HCT116 (cell line): ENCODE data around the gene UVSSA. TPM values are rescaled to one million over a fixed set of nuclear protein-coding genes. Genes with fewer than 3 reads are reported as not detected.

Source experiments
- ATAC-seq: fragments of 200-7000 bp; cut with Tn5 transposase; 2 replicates; pipeline ENCODE4 v1.9.1; 2020; ENCODE audit warnings: mild to moderate bottlenecking, moderate library complexity
- BruUV-seq: library from RNA; stranded (reverse); fragments of 400-500 nt; replicated peaks from 2 replicates; lab custom pipeline; 2021; lab: Mats Ljungman, UMichigan
- CTCF ChIA-PET: fragments of 300-600 bp; sonication (Branson Sonifier 250); formaldehyde crosslinking; loops from one replicate; lab custom pipeline; 2021; ENCODE audit warnings: antibody characterized with exemption; lab: Charles Lee
- POLR2A ChIA-PET: fragments of 300-600, 350-600 bp; sonication (Branson Sonifier 250); formaldehyde crosslinking; loops from one replicate; lab custom pipeline; 2021; ENCODE audit warnings: antibody characterized with exemption; lab: Charles Lee
- RAD21 ChIA-PET, 2 experiments: fragments of 300-600 bp; sonication (Branson Sonifier 250); formaldehyde crosslinking; loops; one replicate each; lab custom pipeline; 2023; ENCODE audit warnings: low total read pairs in 2 of 2; ENCODE audit not compliant: uncharacterized antibody in 2 of 2, unreplicated experiment in 2 of 2, low non-redundant PET in 1 of 2; lab: Charles Lee
- DNase-seq: peaks from one replicate; pipeline ENCODE4 v3.0.0-alpha.2; 2010; ENCODE audit warnings: low read depth, low spot score
- H2AFZ ChIP-seq: fragments of 200-600 bp; shearing (Covaris generic), sonication (generic); 2 replicates; pipeline ENCODE4 v1.6.1; 2017; ENCODE audit warnings: low read depth, mixed run types, mixed read lengths, antibody characterized with exemption, low read length; ENCODE audit not compliant: poor library complexity, severe bottlenecking
- H3K27ac ChIP-seq: 2 replicates; pipeline ENCODE4 v1.5.1; 2012; ENCODE audit warnings: low read depth, low read length
- H3K27me3 ChIP-seq: fragments of 200-600 bp; sonication (generic); 2 replicates; pipeline ENCODE4 v1.6.1; 2016; ENCODE audit warnings: mixed run types, low read length, mixed read lengths; ENCODE audit not compliant: insufficient read depth
- H3K36me3 ChIP-seq, 2 experiments: fragments of 200-500 bp in 1 of 2; fragments of 200-600 bp in 1 of 2; sonication (Bioruptor generic) in 1 of 2; sonication (generic) in 1 of 2; 2 replicates each; pipeline versions ENCODE4 v1.5.1 to v1.6.1; 2014 to 2016; ENCODE audit warnings: low read length in 2 of 2, inconsistent platforms in 1 of 2, mixed read lengths in 1 of 2, mixed run types in 1 of 2; ENCODE audit not compliant: insufficient read depth in 2 of 2, control insufficient read depth in 1 of 2
- H3K4me1 ChIP-seq, 2 experiments: fragments of 200-600 bp in 1 of 2; sonication (generic) in 1 of 2; 2 replicates each; pipeline versions ENCODE4 v1.5.1 to v1.6.1; 2012 to 2017; ENCODE audit warnings: low read length in 2 of 2, inconsistent platforms in 1 of 2, mild to moderate bottlenecking in 1 of 2, mixed read lengths in 1 of 2, mixed run types in 1 of 2, moderate library complexity in 1 of 2; ENCODE audit not compliant: insufficient read depth in 2 of 2, control insufficient read depth in 1 of 2
- H3K4me2 ChIP-seq: fragments of 200-600 bp; sonication (generic); 2 replicates; pipeline ENCODE4 v1.6.1; 2017; ENCODE audit warnings: mixed run types, low read length, mixed read lengths
- H3K4me3 ChIP-seq, 2 experiments: fragments of 200-600 bp in 1 of 2; sonication (generic) in 1 of 2; replicated peaks in 1 of 2; 2 replicates each; pipeline ENCODE4 v1.5.1; 2011 to 2016; ENCODE audit warnings: low read length in 2 of 2, control low read depth in 1 of 2, low read depth in 1 of 2, mild to moderate bottlenecking in 1 of 2, mixed read lengths in 1 of 2, mixed run types in 1 of 2
- H3K79me2 ChIP-seq: fragments of 200-600 bp; sonication (generic); 2 replicates; pipeline ENCODE4 v1.6.1; 2017; ENCODE audit warnings: mild to moderate bottlenecking, mixed run types, low read length, moderate library complexity, mixed read lengths; ENCODE audit not compliant: insufficient read depth
- H3K9ac ChIP-seq: fragments of 200-600 bp; sonication (generic); 2 replicates; pipeline ENCODE4 v1.6.1; 2016; ENCODE audit warnings: low read length, mixed read lengths
- H3K9me2 ChIP-seq: fragments of 200-600 bp; sonication (generic), shearing (Covaris generic); 2 replicates; pipeline ENCODE4 v1.6.1; 2017; ENCODE audit warnings: mixed run types, mild to moderate bottlenecking, moderate library complexity; ENCODE audit not compliant: insufficient read depth
- H3K9me3 ChIP-seq, 2 experiments: fragments of 200-500 bp in 1 of 2; fragments of 200-600 bp in 1 of 2; sonication (Bioruptor generic) in 1 of 2; sonication (generic) in 1 of 2; 2 replicates each; pipeline ENCODE4 v1.6.1; 2014 to 2017; ENCODE audit warnings: low read length in 2 of 2, mixed read lengths in 2 of 2, inconsistent platforms in 1 of 2, low read depth in 1 of 2, mild to moderate bottlenecking in 1 of 2, mixed run types in 1 of 2, moderate library complexity in 1 of 2; ENCODE audit not compliant: control insufficient read depth in 1 of 2, insufficient read depth in 1 of 2
- H4K20me1 ChIP-seq: fragments of 200-600 bp; sonication (generic), shearing (Covaris generic); 2 replicates; pipeline ENCODE4 v1.6.1; 2017; ENCODE audit warnings: mixed run types, mild to moderate bottlenecking, moderate library complexity; ENCODE audit not compliant: insufficient read depth
- JUND ChIP-seq: IDR thresholded peaks from 2 replicates; pipeline ENCODE4 v1.6.1; 2012
- POLR2A ChIP-seq: IDR thresholded peaks from 2 replicates; pipeline ENCODE4 v1.7.0; 2011; ENCODE audit warnings: borderline replicate concordance; ENCODE audit not compliant: insufficient read depth, insufficient read length; ENCODE audit errors: extremely low read depth
- RAD21 ChIP-seq: IDR thresholded peaks from 2 replicates; pipeline ENCODE4 v1.6.1; 2012; ENCODE audit warnings: low read depth, mild to moderate bottlenecking
- SIN3A ChIP-seq: IDR thresholded peaks from 2 replicates; pipeline ENCODE4 v1.6.1; 2012; ENCODE audit warnings: low read depth
- SP1 ChIP-seq: IDR thresholded peaks from 2 replicates; pipeline ENCODE4 v1.6.1; 2012; ENCODE audit warnings: low read depth
- SRF ChIP-seq: IDR thresholded peaks from 2 replicates; pipeline ENCODE4 v1.6.1; 2012; ENCODE audit warnings: low read depth
- TCF7L2 ChIP-seq: IDR thresholded peaks from 2 replicates; pipeline ENCODE4 v1.7.0; 2011; ENCODE audit warnings: borderline replicate concordance, inconsistent platforms; ENCODE audit not compliant: insufficient read depth, insufficient read length; ENCODE audit errors: extremely low read depth
- YY1 ChIP-seq: IDR thresholded peaks from 2 replicates; pipeline ENCODE4 v1.6.1; 2011; ENCODE audit warnings: low read length, low read depth, moderate library complexity, mild to moderate bottlenecking; ENCODE audit not compliant: insufficient replicate concordance; ENCODE audit errors: extremely low read depth
- ZFX ChIP-seq: fragments of 450-650 bp; IDR thresholded peaks from 2 replicates; pipeline ENCODE4 v1.6.1; 2017
- ZNF274 ChIP-seq: fragments of 200-500 bp; sonication (Bioruptor generic); IDR thresholded peaks from 2 replicates; pipeline ENCODE4 v1.6.1; 2014; ENCODE audit warnings: mild to moderate bottlenecking, low read depth, low read length, inconsistent platforms
- intact Hi-C: fragments of 100-400 bp; cut with micrococcal nuclease; formaldehyde crosslinking; loops from 2 replicates; pipeline ENCODE4 v1.10.0; 2022
- total RNA-seq: library from RNA; stranded (reverse); gene quantifications from one replicate; pipeline ENCODE4 v1.2.1, GENCODE V29; 2021; ENCODE audit not compliant: unreplicated experiment
- TF ChIP-seq, protein P1 (sequence below), 3 experiments: fragments of 200-600 bp in 1 of 3; sonication (generic) in 1 of 3; IDR thresholded peaks in 2 of 3; conservative IDR thresholded peaks in 1 of 3; 2 replicates each; pipeline ENCODE4 v1.5.1; 2012 to 2017; ENCODE audit warnings: low read depth in 2 of 3, low read length in 2 of 3, antibody characterized with exemption in 1 of 3, borderline replicate concordance in 1 of 3, control low read depth in 1 of 3, mild to moderate bottlenecking in 1 of 3, mixed read lengths in 1 of 3, mixed run types in 1 of 3, moderate library complexity in 1 of 3; ENCODE audit not compliant: insufficient read depth in 1 of 3
- TF ChIP-seq, protein P2 (sequence below): IDR thresholded peaks from 2 replicates; pipeline ENCODE4 v1.6.1; 2012
- TF ChIP-seq, protein P3 (sequence below): IDR thresholded peaks from 2 replicates; pipeline ENCODE4 v1.6.1; 2012; ENCODE audit warnings: low read depth

The UVSSA gene
- total RNA-seq, 1 experiment from 2014 or later: 30.5 TPM

DNA sequence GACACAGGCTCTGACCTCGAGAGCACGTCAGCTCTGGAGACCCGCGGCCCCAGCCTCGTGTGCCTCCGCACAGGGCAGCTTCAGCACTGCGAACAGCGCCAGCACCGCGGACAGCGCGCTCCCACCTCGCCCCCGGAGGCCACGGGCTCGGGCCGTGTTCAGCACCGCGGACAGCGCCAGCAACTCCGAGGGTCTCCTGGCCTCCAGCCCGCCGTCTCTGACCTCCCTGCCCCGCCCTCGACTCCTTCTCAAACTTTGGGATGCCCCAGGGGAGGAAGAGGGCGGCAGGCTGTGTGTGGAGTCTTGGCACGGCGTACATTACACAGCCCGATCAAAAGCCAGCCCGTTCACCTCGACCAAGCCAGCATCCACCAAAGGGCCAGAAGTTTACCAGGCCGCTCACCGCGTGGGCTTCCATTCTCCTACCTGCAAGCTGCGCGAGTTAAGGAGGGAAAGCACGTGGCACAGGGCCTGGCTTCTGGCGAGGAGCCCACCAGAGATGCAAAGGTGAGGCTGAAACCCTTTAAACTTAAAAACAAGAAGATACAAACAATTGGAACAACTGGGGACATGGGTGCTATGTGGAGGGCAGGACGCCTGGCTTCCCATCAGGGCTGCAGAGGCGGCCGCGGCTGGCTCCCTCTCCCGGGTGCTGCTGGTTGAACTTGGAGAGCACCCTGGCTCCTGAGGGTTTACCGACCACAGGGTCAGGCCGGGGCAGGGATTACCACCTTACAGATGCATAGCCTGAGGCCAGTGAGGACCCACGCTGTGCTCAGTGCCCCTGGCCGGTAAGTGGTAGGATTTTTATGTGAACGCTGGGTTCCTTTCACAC is 63.7 kb downstream of the UVSSA start (continued):
- TF ChIP-seq, protein P1, sequence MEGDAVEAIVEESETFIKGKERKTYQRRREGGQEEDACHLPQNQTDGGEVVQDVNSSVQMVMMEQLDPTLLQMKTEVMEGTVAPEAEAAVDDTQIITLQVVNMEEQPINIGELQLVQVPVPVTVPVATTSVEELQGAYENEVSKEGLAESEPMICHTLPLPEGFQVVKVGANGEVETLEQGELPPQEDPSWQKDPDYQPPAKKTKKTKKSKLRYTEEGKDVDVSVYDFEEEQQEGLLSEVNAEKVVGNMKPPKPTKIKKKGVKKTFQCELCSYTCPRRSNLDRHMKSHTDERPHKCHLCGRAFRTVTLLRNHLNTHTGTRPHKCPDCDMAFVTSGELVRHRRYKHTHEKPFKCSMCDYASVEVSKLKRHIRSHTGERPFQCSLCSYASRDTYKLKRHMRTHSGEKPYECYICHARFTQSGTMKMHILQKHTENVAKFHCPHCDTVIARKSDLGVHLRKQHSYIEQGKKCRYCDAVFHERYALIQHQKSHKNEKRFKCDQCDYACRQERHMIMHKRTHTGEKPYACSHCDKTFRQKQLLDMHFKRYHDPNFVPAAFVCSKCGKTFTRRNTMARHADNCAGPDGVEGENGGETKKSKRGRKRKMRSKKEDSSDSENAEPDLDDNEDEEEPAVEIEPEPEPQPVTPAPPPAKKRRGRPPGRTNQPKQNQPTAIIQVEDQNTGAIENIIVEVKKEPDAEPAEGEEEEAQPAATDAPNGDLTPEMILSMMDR (IDR thresholded peaks at IDR 0.05 in 2 of 3, conservative IDR thresholded peaks at IDR 0.05 in 1 of 3; ENCODE audit: borderline replicate concordance in 1 of 3, insufficient read depth in 1 of 3, low read depth in 2 of 3, low read length in 2 of 3): no peak
- TF ChIP-seq POLR2A (no peak), SRF (no peak)

DNA sequence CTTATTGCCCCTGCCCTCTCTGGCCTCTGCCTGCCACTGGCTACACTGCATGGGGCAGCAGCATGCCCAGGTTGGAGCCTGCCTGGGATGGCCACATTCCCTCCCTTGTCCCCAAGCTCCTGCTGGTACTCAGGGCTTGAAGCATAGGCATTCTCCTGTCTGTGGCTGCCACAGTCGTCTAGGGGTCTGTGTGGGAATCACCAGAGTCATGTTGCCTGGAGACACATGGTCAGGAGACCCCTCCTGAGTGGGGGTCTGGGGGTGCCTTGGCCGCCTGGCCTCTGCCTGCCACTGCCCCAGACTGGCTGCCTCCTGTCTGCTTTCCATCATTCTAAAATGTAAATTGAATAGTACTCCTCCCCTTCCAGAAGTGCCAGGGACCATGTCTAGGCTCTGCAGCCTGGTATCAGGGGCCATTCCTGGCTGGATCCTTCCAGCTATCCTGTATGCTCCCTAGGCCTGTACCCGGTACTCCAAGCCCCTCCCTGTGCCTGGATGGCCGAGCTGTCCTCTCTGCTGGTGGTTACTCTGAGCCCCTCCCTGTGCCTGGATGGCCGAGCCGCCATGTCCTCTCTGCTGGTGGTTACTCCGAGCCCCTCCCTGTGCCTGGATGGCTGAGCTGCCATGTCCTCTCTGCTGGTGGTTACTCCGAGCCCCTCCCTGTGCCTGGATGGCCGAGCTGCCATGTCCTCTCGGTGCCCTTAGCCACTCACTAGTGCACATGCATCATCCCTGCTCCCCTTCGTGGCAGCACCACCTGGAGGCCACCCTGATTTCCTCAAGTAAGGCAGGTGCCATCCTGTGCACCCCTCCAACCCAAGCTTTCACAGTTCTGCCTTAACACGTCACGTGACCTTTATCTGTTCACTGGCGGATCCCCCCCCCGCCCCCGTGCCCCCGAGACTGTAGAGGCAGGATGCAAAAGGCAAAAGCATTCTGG is 64.7 kb downstream of the UVSSA start:
- H3K27me3 ChIP-seq: no peaks in the 10 kb centered on the region
- RAD21 ChIA-PET: no interaction called here

More for the DNA sequence above, 64.7 kb downstream of the UVSSA start:
- DNase-seq (no peak), ATAC-seq (peak; percentile 75)
- Histone ChIP-seq H3K4me3 (no peak overlapping the region), H4K20me1 (no peaks in the 10 kb centered on the region), H3K4me1 (no peaks in the 10 kb centered on the region), H3K9me2 (no peaks in the 10 kb centered on the region), H3K79me2 (no peaks in the 10 kb centered on the region), H3K36me3 (no peaks in the 10 kb centered on the region), H3K9ac (no peak overlapping the region), H2AFZ (no peak overlapping the region), H3K9me3 (no peaks in the 10 kb centered on the region), H3K4me2 (no peak overlapping the region), H3K27ac (no peak overlapping the region)
- no TSS peak for BruUV-seq
- POLR2A ChIA-PET: no interaction called here
- CTCF ChIA-PET: no interaction called here
- no peak for TF ChIP-seq YY1
- no peak for TF ChIP-seq JUND
- TF ChIP-seq SP1: no peak
- TF ChIP-seq TCF7L2: no peak
- TF ChIP-seq, protein P1 (IDR thresholded peaks at IDR 0.05 in 2 of 3, conservative IDR thresholded peaks at IDR 0.05 in 1 of 3; ENCODE audit: borderline replicate concordance in 1 of 3, insufficient read depth in 1 of 3, low read depth in 2 of 3, low read length in 2 of 3): peak; percentile 7 to 27 (median 25); a peak in 4 of 6 replicates
- peak; percentile 37 for TF ChIP-seq RAD21
- no peak for TF ChIP-seq ZFX
- TF ChIP-seq, protein P2, sequence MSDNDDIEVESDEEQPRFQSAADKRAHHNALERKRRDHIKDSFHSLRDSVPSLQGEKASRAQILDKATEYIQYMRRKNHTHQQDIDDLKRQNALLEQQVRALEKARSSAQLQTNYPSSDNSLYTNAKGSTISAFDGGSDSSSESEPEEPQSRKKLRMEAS: no peak
- TF ChIP-seq SIN3A: no peak
- no peak for TF ChIP-seq ZNF274
- TF ChIP-seq POLR2A: no peak
- TF ChIP-seq, protein P3, sequence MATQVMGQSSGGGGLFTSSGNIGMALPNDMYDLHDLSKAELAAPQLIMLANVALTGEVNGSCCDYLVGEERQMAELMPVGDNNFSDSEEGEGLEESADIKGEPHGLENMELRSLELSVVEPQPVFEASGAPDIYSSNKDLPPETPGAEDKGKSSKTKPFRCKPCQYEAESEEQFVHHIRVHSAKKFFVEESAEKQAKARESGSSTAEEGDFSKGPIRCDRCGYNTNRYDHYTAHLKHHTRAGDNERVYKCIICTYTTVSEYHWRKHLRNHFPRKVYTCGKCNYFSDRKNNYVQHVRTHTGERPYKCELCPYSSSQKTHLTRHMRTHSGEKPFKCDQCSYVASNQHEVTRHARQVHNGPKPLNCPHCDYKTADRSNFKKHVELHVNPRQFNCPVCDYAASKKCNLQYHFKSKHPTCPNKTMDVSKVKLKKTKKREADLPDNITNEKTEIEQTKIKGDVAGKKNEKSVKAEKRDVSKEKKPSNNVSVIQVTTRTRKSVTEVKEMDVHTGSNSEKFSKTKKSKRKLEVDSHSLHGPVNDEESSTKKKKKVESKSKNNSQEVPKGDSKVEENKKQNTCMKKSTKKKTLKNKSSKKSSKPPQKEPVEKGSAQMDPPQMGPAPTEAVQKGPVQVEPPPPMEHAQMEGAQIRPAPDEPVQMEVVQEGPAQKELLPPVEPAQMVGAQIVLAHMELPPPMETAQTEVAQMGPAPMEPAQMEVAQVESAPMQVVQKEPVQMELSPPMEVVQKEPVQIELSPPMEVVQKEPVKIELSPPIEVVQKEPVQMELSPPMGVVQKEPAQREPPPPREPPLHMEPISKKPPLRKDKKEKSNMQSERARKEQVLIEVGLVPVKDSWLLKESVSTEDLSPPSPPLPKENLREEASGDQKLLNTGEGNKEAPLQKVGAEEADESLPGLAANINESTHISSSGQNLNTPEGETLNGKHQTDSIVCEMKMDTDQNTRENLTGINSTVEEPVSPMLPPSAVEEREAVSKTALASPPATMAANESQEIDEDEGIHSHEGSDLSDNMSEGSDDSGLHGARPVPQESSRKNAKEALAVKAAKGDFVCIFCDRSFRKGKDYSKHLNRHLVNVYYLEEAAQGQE: no peak
- TF ChIP-seq SRF: no peak
- intact Hi-C loops: no loop called here
